Measurements from ENCODE around the gene THAP3. TPM values are rescaled to one million over a fixed set of nuclear protein-coding genes. Genes with fewer than 3 reads are reported as not detected.

Gene THAP3
- total and polyA plus RNA-seq, 9 of the 15 experiments (the other 6 are each of a cell fraction or from before 2014, with no cell fraction given): 1.9 to 31.2 (median 18.2) TPM

DNA sequence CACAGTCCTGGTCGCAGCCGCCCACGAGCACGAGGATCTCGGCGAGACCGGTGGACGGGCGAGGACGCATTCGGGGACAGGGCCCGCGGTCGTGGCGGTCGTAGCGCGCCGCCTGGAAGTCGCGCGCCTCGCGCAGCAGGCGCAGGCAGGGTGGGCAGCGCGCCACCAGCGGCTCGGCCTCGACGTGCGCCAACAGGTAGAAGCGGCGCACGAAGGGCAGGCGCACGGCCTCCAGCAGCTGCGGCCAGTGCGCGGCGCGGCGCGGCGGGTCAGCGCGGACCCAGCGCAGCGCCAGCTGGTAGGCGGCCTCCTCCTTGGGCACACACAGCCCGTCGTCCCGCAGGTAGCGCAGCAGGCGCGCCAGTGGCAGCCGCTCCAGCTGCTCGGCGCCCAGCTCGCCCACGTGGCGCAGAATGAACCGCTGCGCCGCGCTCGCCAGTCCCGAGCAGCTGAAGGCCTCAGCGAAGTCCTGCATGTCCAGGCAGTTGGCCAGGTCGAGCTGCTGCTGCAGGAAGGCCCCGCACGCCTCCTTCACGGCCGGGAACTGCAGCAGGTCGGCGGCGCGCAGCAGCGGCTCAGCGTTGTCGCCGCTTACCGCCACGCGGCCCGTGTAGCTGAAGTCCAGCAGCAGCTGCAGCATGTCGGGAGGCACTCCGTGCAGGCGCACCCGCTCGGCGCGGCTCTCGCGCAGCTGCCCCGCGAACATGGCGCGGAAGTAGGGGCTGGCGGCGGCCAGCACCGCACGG, 22.6 kb upstream of the THAP3 start (continued):
- TF ChIP-seq, protein P1, sequence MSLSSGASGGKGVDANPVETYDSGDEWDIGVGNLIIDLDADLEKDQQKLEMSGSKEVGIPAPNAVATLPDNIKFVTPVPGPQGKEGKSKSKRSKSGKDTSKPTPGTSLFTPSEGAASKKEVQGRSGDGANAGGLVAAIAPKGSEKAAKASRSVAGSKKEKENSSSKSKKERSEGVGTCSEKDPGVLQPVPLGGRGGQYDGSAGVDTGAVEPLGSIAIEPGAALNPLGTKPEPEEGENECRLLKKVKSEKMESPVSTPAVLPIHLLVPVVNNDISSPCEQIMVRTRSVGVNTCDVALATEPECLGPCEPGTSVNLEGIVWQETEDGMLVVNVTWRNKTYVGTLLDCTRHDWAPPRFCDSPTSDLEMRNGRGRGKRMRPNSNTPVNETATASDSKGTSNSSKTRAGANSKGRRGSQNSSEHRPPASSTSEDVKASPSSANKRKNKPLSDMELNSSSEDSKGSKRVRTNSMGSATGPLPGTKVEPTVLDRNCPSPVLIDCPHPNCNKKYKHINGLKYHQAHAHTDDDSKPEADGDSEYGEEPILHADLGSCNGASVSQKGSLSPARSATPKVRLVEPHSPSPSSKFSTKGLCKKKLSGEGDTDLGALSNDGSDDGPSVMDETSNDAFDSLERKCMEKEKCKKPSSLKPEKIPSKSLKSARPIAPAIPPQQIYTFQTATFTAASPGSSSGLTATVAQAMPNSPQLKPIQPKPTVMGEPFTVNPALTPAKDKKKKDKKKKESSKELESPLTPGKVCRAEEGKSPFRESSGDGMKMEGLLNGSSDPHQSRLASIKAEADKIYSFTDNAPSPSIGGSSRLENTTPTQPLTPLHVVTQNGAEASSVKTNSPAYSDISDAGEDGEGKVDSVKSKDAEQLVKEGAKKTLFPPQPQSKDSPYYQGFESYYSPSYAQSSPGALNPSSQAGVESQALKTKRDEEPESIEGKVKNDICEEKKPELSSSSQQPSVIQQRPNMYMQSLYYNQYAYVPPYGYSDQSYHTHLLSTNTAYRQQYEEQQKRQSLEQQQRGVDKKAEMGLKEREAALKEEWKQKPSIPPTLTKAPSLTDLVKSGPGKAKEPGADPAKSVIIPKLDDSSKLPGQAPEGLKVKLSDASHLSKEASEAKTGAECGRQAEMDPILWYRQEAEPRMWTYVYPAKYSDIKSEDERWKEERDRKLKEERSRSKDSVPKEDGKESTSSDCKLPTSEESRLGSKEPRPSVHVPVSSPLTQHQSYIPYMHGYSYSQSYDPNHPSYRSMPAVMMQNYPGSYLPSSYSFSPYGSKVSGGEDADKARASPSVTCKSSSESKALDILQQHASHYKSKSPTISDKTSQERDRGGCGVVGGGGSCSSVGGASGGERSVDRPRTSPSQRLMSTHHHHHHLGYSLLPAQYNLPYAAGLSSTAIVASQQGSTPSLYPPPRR (CRISPR knock-in tag; IDR thresholded peaks at IDR 0.05; ENCODE audit: borderline replicate concordance): peak; percentile 97
- no peak for TF ChIP-seq TCF7L2 (IDR thresholded peaks at IDR 0.05; ENCODE audit: low read depth, low read length)
- TF ChIP-seq PHF8 (IDR thresholded peaks at IDR 0.05; ENCODE audit: borderline replicate concordance, low read length): peak; percentile 41; the same call in 1 of the 2 replicates
- TF ChIP-seq, protein P2, sequence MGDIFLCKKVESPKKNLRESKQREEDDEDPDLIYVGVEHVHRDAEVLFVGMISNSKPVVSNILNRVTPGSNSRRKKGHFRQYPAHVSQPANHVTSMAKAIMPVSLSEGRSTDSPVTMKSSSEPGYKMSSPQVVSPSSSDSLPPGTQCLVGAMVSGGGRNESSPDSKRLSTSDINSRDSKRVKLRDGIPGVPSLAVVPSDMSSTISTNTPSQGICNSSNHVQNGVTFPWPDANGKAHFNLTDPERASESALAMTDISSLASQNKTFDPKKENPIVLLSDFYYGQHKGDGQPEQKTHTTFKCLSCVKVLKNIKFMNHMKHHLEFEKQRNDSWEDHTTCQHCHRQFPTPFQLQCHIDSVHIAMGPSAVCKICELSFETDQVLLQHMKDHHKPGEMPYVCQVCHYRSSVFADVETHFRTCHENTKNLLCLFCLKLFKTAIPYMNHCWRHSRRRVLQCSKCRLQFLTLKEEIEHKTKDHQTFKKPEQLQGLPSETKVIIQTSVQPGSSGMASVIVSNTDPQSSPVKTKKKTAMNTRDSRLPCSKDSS (IDR thresholded peaks at IDR 0.05; ENCODE audit: low read depth, partially characterized antibody): no peak
- TF ChIP-seq, protein P3, sequence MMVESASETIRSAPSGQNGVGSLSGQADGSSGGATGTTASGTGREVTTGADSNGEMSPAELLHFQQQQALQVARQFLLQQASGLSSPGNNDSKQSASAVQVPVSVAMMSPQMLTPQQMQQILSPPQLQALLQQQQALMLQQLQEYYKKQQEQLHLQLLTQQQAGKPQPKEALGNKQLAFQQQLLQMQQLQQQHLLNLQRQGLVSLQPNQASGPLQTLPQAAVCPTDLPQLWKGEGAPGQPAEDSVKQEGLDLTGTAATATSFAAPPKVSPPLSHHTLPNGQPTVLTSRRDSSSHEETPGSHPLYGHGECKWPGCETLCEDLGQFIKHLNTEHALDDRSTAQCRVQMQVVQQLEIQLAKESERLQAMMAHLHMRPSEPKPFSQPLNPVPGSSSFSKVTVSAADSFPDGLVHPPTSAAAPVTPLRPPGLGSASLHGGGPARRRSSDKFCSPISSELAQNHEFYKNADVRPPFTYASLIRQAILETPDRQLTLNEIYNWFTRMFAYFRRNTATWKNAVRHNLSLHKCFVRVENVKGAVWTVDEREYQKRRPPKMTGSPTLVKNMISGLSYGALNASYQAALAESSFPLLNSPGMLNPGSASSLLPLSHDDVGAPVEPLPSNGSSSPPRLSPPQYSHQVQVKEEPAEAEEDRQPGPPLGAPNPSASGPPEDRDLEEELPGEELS (CRISPR knock-in tag; IDR thresholded peaks at IDR 0.05; ENCODE audit: borderline replicate concordance): no peak; the same call in 1 of the 2 replicates
- TF ChIP-seq, protein P4, sequence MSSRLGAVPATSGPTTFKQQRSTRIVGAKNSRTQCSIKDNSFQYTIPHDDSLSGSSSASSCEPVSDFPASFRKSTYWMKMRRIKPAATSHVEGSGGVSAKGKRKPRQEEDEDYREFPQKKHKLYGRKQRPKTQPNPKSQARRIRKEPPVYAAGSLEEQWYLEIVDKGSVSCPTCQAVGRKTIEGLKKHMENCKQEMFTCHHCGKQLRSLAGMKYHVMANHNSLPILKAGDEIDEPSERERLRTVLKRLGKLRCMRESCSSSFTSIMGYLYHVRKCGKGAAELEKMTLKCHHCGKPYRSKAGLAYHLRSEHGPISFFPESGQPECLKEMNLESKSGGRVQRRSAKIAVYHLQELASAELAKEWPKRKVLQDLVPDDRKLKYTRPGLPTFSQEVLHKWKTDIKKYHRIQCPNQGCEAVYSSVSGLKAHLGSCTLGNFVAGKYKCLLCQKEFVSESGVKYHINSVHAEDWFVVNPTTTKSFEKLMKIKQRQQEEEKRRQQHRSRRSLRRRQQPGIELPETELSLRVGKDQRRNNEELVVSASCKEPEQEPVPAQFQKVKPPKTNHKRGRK (tag; IDR thresholded peaks at IDR 0.05): no peak
- TF ChIP-seq, protein P5, sequence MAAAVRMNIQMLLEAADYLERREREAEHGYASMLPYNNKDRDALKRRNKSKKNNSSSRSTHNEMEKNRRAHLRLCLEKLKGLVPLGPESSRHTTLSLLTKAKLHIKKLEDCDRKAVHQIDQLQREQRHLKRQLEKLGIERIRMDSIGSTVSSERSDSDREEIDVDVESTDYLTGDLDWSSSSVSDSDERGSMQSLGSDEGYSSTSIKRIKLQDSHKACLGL (CRISPR knock-in tag; IDR thresholded peaks at IDR 0.05; ENCODE audit: borderline replicate concordance, poor library complexity, severe bottlenecking): no peak
- TF ChIP-seq MCM3 (IDR thresholded peaks at IDR 0.05): no peak
- 0 out of 2 replicates have a peak, but pooled peaks have one; percentile 46 for TF ChIP-seq ZNF165 (CRISPR knock-in tag; IDR thresholded peaks at IDR 0.05; ENCODE audit: borderline replicate concordance)
- TF ChIP-seq ZNF124 (CRISPR knock-in tag; IDR thresholded peaks at IDR 0.05): peak; percentile 80; the same call in 1 of the 2 replicates
- no peak for TF ChIP-seq MCM7 (IDR thresholded peaks at IDR 0.05)
- TF ChIP-seq ZNF408 (CRISPR knock-in tag; IDR thresholded peaks at IDR 0.05; ENCODE audit: low read depth): no peak
- TF ChIP-seq ZNF695 (CRISPR knock-in tag; IDR thresholded peaks at IDR 0.05): no peak
- TF ChIP-seq, protein P6, sequence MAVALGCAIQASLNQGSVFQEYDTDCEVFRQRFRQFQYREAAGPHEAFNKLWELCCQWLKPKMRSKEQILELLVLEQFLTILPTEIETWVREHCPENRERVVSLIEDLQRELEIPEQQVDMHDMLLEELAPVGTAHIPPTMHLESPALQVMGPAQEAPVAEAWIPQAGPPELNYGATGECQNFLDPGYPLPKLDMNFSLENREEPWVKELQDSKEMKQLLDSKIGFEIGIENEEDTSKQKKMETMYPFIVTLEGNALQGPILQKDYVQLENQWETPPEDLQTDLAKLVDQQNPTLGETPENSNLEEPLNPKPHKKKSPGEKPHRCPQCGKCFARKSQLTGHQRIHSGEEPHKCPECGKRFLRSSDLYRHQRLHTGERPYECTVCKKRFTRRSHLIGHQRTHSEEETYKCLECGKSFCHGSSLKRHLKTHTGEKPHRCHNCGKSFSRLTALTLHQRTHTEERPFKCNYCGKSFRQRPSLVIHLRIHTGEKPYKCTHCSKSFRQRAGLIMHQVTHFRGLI (CRISPR knock-in tag; IDR thresholded peaks at IDR 0.05): no peak

All from K562 (cell line).